NT2/D1 (cell line): ENCODE measurements around the gene NTN1.

ENCODE experiments used
- YY1 ChIP-seq: IDR thresholded peaks from 2 replicates; pipeline ENCODE4 v1.6.1; 2011; ENCODE audit not compliant: insufficient read length, insufficient read depth
- ZNF274 ChIP-seq: IDR thresholded peaks from 2 replicates; pipeline ENCODE4 v1.6.1; 2011; ENCODE audit warnings: mild to moderate bottlenecking, low read depth, low read length

- no peak for TF ChIP-seq ZNF274
- TF ChIP-seq YY1, result no peak
Measured at GRCh38 chr17:9006175-9006767, 15.0 kb upstream of the NTN1 start.
